Liver (tissue), 3 donors: ENCODE results near the gene PDP2.

ENCODE experiments used
- ATF3 ChIP-seq: IDR thresholded peaks from 2 replicates; pipeline ENCODE4 v1.6.1; 2016; ENCODE audit warnings: antibody characterized with exemption
- CTCF ChIP-seq: fragments of 150-350 bp; IDR thresholded peaks from 2 replicates; pipeline ENCODE4 v1.5.1; 2017; ENCODE audit warnings: improper control_type of control experiment, low read depth, low read length; ENCODE audit not compliant: missing input control
- FOXA1 ChIP-seq: IDR thresholded peaks from 2 replicates; pipeline ENCODE4 v1.6.1; 2016; ENCODE audit warnings: antibody characterized with exemption
- GABPA ChIP-seq, 2 donors: IDR thresholded peaks in 1 of 2; conservative IDR thresholded peaks in 1 of 2; 2 replicates each; pipeline ENCODE4 v1.6.1; 2016; ENCODE audit warnings: antibody characterized with exemption in 2 of 2, mild to moderate bottlenecking in 1 of 2, moderate library complexity in 1 of 2
- JUND ChIP-seq, 2 donors: IDR thresholded peaks; 2 replicates each; pipeline ENCODE4 v1.6.1; 2016; ENCODE audit warnings: antibody characterized with exemption in 2 of 2
- NR2F2 ChIP-seq: IDR thresholded peaks from 2 replicates; pipeline ENCODE4 v1.6.1; 2016; ENCODE audit warnings: antibody characterized with exemption
- RAD21 ChIP-seq, 2 donors: IDR thresholded peaks; 2 replicates each; pipeline ENCODE4 v1.6.1; 2016; ENCODE audit warnings: antibody characterized with exemption in 2 of 2, mild to moderate bottlenecking in 2 of 2
- SP1 ChIP-seq: IDR thresholded peaks from 2 replicates; pipeline ENCODE4 v1.6.1; 2018; ENCODE audit warnings: antibody characterized with exemption, mild to moderate bottlenecking
- TAF1 ChIP-seq: conservative IDR thresholded peaks from 2 replicates; pipeline ENCODE4 v1.6.1; 2016; ENCODE audit warnings: antibody characterized with exemption, mild to moderate bottlenecking
- ZBTB33 ChIP-seq: IDR thresholded peaks from 2 replicates; pipeline ENCODE4 v1.6.1; 2016; ENCODE audit warnings: antibody characterized with exemption
- TF ChIP-seq, protein P1 (sequence below): IDR thresholded peaks from 2 replicates; pipeline ENCODE4 v1.6.1; 2016; ENCODE audit warnings: antibody characterized with exemption
- TF ChIP-seq, protein P2 (sequence below): IDR thresholded peaks from 2 replicates; pipeline ENCODE4 v1.6.1; 2016; ENCODE audit warnings: antibody characterized with exemption, mild to moderate bottlenecking
- donor health status: healthy.
- donor health status: healthy.

DNA sequence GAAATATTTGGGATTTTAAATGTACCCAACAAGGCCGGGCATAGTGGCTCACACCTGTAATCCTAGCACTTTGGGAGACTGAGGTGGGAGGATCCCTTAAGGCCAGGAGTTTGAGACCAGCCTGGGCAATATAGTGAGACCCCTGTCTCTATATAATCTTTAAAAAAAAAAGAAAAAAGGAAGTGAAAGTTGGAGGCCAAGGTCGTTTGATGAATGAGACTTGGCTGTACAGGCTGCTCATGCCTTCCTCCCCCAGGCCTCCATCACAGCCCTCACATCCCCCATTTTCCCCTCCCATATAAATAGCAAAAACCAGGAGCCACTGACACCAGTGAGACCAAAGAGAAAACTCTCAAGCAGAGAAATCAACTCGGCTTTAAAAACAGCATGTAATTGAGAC is 39.4 kb upstream of the PDP2 start:
- no peak for TF ChIP-seq CTCF
- TF ChIP-seq ATF3, result no peak
- TF ChIP-seq RAD21 (IDR thresholded peaks at IDR 0.05), result no peak
- TF ChIP-seq TAF1, result no peak
- TF ChIP-seq NR2F2, result no peak
- no peak for TF ChIP-seq ZBTB33
- no peak for TF ChIP-seq FOXA1
- no peak for TF ChIP-seq SP1
- TF ChIP-seq, protein P1, sequence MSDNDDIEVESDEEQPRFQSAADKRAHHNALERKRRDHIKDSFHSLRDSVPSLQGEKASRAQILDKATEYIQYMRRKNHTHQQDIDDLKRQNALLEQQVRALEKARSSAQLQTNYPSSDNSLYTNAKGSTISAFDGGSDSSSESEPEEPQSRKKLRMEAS, result no peak
- no peak for TF ChIP-seq JUND (IDR thresholded peaks at IDR 0.05)
- TF ChIP-seq, protein P2, sequence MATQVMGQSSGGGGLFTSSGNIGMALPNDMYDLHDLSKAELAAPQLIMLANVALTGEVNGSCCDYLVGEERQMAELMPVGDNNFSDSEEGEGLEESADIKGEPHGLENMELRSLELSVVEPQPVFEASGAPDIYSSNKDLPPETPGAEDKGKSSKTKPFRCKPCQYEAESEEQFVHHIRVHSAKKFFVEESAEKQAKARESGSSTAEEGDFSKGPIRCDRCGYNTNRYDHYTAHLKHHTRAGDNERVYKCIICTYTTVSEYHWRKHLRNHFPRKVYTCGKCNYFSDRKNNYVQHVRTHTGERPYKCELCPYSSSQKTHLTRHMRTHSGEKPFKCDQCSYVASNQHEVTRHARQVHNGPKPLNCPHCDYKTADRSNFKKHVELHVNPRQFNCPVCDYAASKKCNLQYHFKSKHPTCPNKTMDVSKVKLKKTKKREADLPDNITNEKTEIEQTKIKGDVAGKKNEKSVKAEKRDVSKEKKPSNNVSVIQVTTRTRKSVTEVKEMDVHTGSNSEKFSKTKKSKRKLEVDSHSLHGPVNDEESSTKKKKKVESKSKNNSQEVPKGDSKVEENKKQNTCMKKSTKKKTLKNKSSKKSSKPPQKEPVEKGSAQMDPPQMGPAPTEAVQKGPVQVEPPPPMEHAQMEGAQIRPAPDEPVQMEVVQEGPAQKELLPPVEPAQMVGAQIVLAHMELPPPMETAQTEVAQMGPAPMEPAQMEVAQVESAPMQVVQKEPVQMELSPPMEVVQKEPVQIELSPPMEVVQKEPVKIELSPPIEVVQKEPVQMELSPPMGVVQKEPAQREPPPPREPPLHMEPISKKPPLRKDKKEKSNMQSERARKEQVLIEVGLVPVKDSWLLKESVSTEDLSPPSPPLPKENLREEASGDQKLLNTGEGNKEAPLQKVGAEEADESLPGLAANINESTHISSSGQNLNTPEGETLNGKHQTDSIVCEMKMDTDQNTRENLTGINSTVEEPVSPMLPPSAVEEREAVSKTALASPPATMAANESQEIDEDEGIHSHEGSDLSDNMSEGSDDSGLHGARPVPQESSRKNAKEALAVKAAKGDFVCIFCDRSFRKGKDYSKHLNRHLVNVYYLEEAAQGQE, result no peak
- no peak for TF ChIP-seq GABPA (IDR thresholded peaks at IDR 0.05 in 1 of 2, conservative IDR thresholded peaks at IDR 0.05 in 1 of 2)
